SK-N-SH (cell line): ENCODE measurements around the gene SH3RF2. TPM values are rescaled to one million over a fixed set of nuclear protein-coding genes. Genes with fewer than 3 reads are reported as not detected.

ENCODE experiments used
- CTCF ChIA-PET: fragments of 300-600, 350-600 bp; formaldehyde crosslinking; extraction: SDS; loops from one replicate; lab custom pipeline; 2021; lab: Yijun Ruan, JAX
- POLR2A ChIA-PET: fragments of 350-600 bp; sonication (Branson Sonifier 250); formaldehyde crosslinking; extraction: SDS; loops from one replicate; lab custom pipeline; 2020; ENCODE audit warnings: antibody characterized with exemption, inconsistent platforms; lab: Yijun Ruan, JAX
- DNase-seq: peaks from one replicate; pipeline ENCODE4 v3.0.0; 2012
- H2AFZ ChIP-seq: fragments of 200-600 bp; sonication (generic); 2 replicates; pipeline ENCODE4 v1.8.1; 2016; ENCODE audit warnings: antibody characterized with exemption, mild to moderate bottlenecking, low read depth
- H3F3A ChIP-seq: fragments of 200-600 bp; sonication (generic); replicated peaks from 2 replicates; pipeline ENCODE3; 2016; ENCODE audit warnings: antibody characterized with exemption, mild to moderate bottlenecking; ENCODE audit not compliant: insufficient read depth
- H3K27ac ChIP-seq, 2 experiments: fragments of 200-500 bp in 1 of 2; fragments of 200-600 bp in 1 of 2; sonication (Bioruptor generic) in 1 of 2; sonication (generic), shearing (Covaris generic) in 1 of 2; 2 replicates each; pipeline versions ENCODE4 v1.5.1 to v1.6.1; 2014 to 2016; ENCODE audit warnings: low read depth in 2 of 2, inconsistent platforms in 1 of 2, low read length in 1 of 2, mild to moderate bottlenecking in 1 of 2, mixed read lengths in 1 of 2
- H3K27me3 ChIP-seq: fragments of 200-600 bp; sonication (generic), shearing (Covaris generic); 2 replicates; pipeline ENCODE4 v1.6.1; 2016; ENCODE audit warnings: mixed run types; ENCODE audit not compliant: insufficient read depth
- H3K36me3 ChIP-seq, 2 experiments: fragments of 200-500 bp in 1 of 2; fragments of 200-600 bp in 1 of 2; sonication (Bioruptor generic) in 1 of 2; sonication (generic) in 1 of 2; replicated peaks in 1 of 2; 2 replicates each; pipeline versions ENCODE3 to v1.5.1; 2014 to 2016; ENCODE audit warnings: low read length in 1 of 2, mild to moderate bottlenecking in 1 of 2; ENCODE audit not compliant: insufficient read depth in 2 of 2, control insufficient read depth in 1 of 2
- H3K4me1 ChIP-seq, 2 experiments: fragments of 200-500 bp in 1 of 2; fragments of 200-600 bp in 1 of 2; sonication (Bioruptor generic) in 1 of 2; sonication (generic), shearing (Covaris generic) in 1 of 2; 2 replicates each; pipeline versions ENCODE4 v1.5.1 to v1.6.1; 2014 to 2016; ENCODE audit warnings: low read depth in 1 of 2, low read length in 1 of 2, mixed run types in 1 of 2; ENCODE audit not compliant: insufficient read depth in 2 of 2, control insufficient read depth in 1 of 2
- H3K4me2 ChIP-seq: fragments of 200-600 bp; sonication (generic), shearing (Covaris generic); 2 replicates; pipeline ENCODE4 v1.6.1; 2017; ENCODE audit warnings: mixed run types
- H3K4me3 ChIP-seq, 2 experiments: fragments of 200-500 bp in 1 of 2; fragments of 200-600 bp in 1 of 2; sonication (Bioruptor generic) in 1 of 2; sonication (generic), shearing (Covaris generic) in 1 of 2; 2 replicates each; pipeline versions ENCODE4 v1.5.1 to v1.8.1; 2014 to 2016; ENCODE audit warnings: low read depth in 2 of 2, inconsistent platforms in 1 of 2, low read length in 1 of 2, mild to moderate bottlenecking in 1 of 2, mixed read lengths in 1 of 2, moderate library complexity in 1 of 2
- H3K79me2 ChIP-seq: fragments of 200-600 bp; sonication (generic); 2 replicates; pipeline ENCODE4 v1.8.1; 2017; ENCODE audit warnings: mild to moderate bottlenecking; ENCODE audit not compliant: insufficient read depth
- H3K9ac ChIP-seq: fragments of 200-600 bp; sonication (generic); 2 replicates; pipeline ENCODE4 v1.6.1; 2017; ENCODE audit warnings: mixed run types
- H3K9me2 ChIP-seq: fragments of 200-600 bp; sonication (generic); 2 replicates; pipeline ENCODE4 v1.6.1; 2017; ENCODE audit warnings: mixed run types
- H3K9me3 ChIP-seq: fragments of 200-600 bp; sonication (generic); 2 replicates; pipeline ENCODE4 v1.6.1; 2017; ENCODE audit warnings: mixed run types, mild to moderate bottlenecking, moderate library complexity
- H4K20me1 ChIP-seq: fragments of 200-600 bp; sonication (generic); 2 replicates; pipeline ENCODE4 v1.6.1; 2017; ENCODE audit warnings: mild to moderate bottlenecking, mixed run types; ENCODE audit not compliant: insufficient read depth
- CHD2 ChIP-seq: fragments of 150-350 bp; IDR thresholded peaks from 2 replicates; pipeline ENCODE4 v1.6.1; 2018; ENCODE audit warnings: low read length; ENCODE audit not compliant: partially characterized antibody
- ELF1 ChIP-seq: IDR thresholded peaks from 2 replicates; pipeline ENCODE4 v1.4.0; 2012
- EP300 ChIP-seq, 2 experiments: IDR thresholded peaks; 2 replicates each; pipeline versions ENCODE4 v1.4.0 to v1.6.1; 2012; ENCODE audit warnings: borderline replicate concordance in 1 of 2, low read depth in 1 of 2, low read length in 1 of 2
- FOSL2 ChIP-seq: IDR thresholded peaks from 2 replicates; pipeline ENCODE4 v1.4.0; 2012; ENCODE audit warnings: low read depth, mild to moderate bottlenecking, moderate library complexity, borderline replicate concordance
- FOXJ3 ChIP-seq: sonication (generic); formaldehyde crosslinking; IDR thresholded peaks from 2 replicates; pipeline ENCODE4 v1.5.1; 2020; ENCODE audit warnings: mild to moderate bottlenecking, missing genetic modification reagents
- FOXM1 ChIP-seq: IDR thresholded peaks from 2 replicates; pipeline ENCODE4 v1.4.0; 2012; ENCODE audit warnings: low read depth, mild to moderate bottlenecking
- GATA2 ChIP-seq: sonication (generic); formaldehyde crosslinking; IDR thresholded peaks from 2 replicates; pipeline ENCODE4 v1.5.0; 2020; ENCODE audit warnings: mild to moderate bottlenecking, missing genetic modification reagents
- JUND ChIP-seq: IDR thresholded peaks from 2 replicates; pipeline ENCODE4 v1.4.0; 2012
- MAX ChIP-seq: IDR thresholded peaks from 2 replicates; pipeline ENCODE4 v1.4.0; 2012; ENCODE audit warnings: low read depth
- MXI1 ChIP-seq: IDR thresholded peaks from 2 replicates; pipeline ENCODE4 v1.6.1; 2012; ENCODE audit warnings: mild to moderate bottlenecking, low read depth, low read length, improper control_type of control experiment
- NFIC ChIP-seq: IDR thresholded peaks from 2 replicates; pipeline ENCODE4 v1.4.0; 2012; ENCODE audit warnings: borderline replicate concordance
- NRF1 ChIP-seq: IDR thresholded peaks from 2 replicates; pipeline ENCODE4 v1.6.1; 2012; ENCODE audit warnings: low read depth, mild to moderate bottlenecking, low read length
- PBX3 ChIP-seq: IDR thresholded peaks from 2 replicates; pipeline ENCODE4; 2012
- POLR2AphosphoS5 ChIP-seq: IDR thresholded peaks from 2 replicates; pipeline ENCODE4 v1.6.1; 2012; ENCODE audit warnings: low read depth, low read length
- RAD21 ChIP-seq: IDR thresholded peaks from 2 replicates; pipeline ENCODE4 v1.6.1; 2012; ENCODE audit warnings: mild to moderate bottlenecking, low read length
- RXRA ChIP-seq: IDR thresholded peaks from 2 replicates; pipeline ENCODE4 v1.4.0; 2012; ENCODE audit warnings: low read depth, mild to moderate bottlenecking, borderline replicate concordance
- SIN3A ChIP-seq: IDR thresholded peaks from 2 replicates; pipeline ENCODE4 v1.6.1; 2012; ENCODE audit warnings: low read depth, mild to moderate bottlenecking, low read length, moderate library complexity, borderline replicate concordance
- TAF1 ChIP-seq: IDR thresholded peaks from 2 replicates; pipeline ENCODE4 v1.6.1; 2012; ENCODE audit warnings: low read depth, mild to moderate bottlenecking, low read length, moderate library complexity, borderline replicate concordance
- TCF12 ChIP-seq: IDR thresholded peaks from 2 replicates; pipeline ENCODE4 v1.4.0; 2012
- TEAD4 ChIP-seq: IDR thresholded peaks from 2 replicates; pipeline ENCODE4 v1.4.0; 2012; ENCODE audit warnings: mild to moderate bottlenecking, borderline replicate concordance; ENCODE audit not compliant: insufficient read depth
- USF2 ChIP-seq: fragments of 150-350 bp; IDR thresholded peaks from 2 replicates; pipeline ENCODE4 v1.6.1; 2017; ENCODE audit warnings: antibody characterized with exemption, low read length, low read depth, borderline replicate concordance
- YY1 ChIP-seq: IDR thresholded peaks from 2 replicates; pipeline ENCODE4 v1.4.0; 2012; ENCODE audit warnings: low read depth, mild to moderate bottlenecking
- WGBS: methylation state at CpG from one replicate; pipeline ENCODE4 v1.1.6; 2017; ENCODE audit warnings: low lambda C conversion rate; 5-methylcytosine and 5-hydroxymethylcytosine counted together
- polyA plus RNA-seq, 3 experiments: library from polyadenylated mRNA; depleted of rRNA; stranded (reverse); fragments of >200 nt; gene quantifications; 2 replicates each; pipeline ENCODE4 v1.2.3, GENCODE V29; 2012
- TF ChIP-seq, protein P1 (sequence below): fragments of 200-600 bp; sonication (generic); IDR thresholded peaks from 2 replicates; pipeline ENCODE4 v1.6.1; 2017; ENCODE audit warnings: antibody characterized with exemption, mild to moderate bottlenecking, moderate library complexity

The SH3RF2 gene
- polyA plus RNA-seq, 1 of the 3 experiments (the other 2 are of a cell fraction), result 0.87 TPM

DNA sequence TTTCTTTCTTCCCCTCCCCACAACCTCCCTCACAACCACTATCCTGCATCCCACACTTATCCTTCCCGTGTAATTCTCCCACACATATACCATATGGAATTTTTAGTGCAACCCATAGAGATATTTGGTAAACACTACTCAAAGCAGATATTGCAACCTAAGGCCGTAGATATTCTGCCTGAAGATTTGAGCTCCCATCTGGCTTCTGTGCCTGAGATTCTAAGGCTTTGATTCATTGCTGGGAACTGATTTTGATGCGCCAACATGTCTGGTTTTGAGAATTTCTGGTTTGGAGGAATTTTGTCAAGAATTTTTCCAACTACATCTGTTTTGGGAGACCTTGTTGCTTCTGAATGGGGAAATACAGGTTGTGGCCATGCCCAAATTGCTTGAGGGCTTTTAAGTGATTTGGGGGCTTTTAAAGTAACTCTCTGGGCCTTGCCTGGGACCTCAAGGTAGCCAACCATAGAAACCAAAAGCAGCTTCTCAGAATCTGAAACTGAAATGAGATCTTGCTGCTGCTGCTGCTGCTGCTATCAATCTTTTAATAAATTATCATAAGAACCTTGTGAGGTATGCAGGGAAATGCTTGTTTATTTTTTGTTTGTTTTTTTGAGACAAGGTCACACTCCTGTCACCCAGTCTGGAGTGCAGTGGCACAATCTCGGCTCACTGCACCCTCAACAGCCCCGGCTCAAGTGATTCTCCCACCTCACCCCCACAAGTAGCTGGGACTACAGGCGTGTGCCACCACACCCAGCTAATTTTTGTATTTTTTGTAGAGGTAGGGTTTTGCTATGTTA is 132.8 kb downstream of the SH3RF2 start:
- Histone ChIP-seq H3K9me2 (no peaks in the 10 kb centered on the region), H3K4me2 (no peak overlapping the region), H4K20me1 (no peaks in the 10 kb centered on the region), H3K27ac (no peak overlapping the region), H3K27me3 (no peaks in the 10 kb centered on the region), H3K4me1 (peaks cover 0 to 10% of the 10 kb centered on the region in 2 experiments; a peak in 1 of 4 replicates), H2AFZ (no peak overlapping the region), H3K9me3 (no peaks in the 10 kb centered on the region), H3K4me3 (no peak overlapping the region), H3K36me3 (no peaks in the 10 kb centered on the region), H3F3A (no peaks in the 10 kb centered on the region), H3K79me2 (no peaks in the 10 kb centered on the region), H3K9ac (no peak overlapping the region)
- no peak for DNase-seq
- ChIA-PET POLR2A (no interaction called here), CTCF (no interaction called here)
- TF ChIP-seq ELF1 (no peak), GATA2 (CRISPR knock-in tag) (no peak), FOXM1 (no peak), FOSL2 (no peak), JUND (no peak)
- TF ChIP-seq, protein P1, sequence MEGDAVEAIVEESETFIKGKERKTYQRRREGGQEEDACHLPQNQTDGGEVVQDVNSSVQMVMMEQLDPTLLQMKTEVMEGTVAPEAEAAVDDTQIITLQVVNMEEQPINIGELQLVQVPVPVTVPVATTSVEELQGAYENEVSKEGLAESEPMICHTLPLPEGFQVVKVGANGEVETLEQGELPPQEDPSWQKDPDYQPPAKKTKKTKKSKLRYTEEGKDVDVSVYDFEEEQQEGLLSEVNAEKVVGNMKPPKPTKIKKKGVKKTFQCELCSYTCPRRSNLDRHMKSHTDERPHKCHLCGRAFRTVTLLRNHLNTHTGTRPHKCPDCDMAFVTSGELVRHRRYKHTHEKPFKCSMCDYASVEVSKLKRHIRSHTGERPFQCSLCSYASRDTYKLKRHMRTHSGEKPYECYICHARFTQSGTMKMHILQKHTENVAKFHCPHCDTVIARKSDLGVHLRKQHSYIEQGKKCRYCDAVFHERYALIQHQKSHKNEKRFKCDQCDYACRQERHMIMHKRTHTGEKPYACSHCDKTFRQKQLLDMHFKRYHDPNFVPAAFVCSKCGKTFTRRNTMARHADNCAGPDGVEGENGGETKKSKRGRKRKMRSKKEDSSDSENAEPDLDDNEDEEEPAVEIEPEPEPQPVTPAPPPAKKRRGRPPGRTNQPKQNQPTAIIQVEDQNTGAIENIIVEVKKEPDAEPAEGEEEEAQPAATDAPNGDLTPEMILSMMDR, result no peak
- 79% methylated on average over 6 of the region's 6 CpGs for WGBS

DNA sequence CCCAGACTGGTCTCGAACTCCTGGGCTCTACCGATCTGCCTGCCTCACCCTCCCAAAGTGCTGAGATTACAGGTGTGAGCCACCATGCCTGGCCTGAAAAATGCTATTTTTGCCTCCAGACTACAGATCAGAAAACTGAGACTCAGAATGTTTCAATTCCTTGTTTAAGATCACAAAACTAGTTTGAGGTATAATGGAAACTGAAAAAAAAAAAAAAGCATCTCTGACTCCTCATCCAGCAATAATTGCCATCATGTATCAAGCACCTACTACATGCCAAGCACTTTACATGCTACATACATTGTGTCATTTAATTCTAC is 133.4 kb downstream of the SH3RF2 start:
- Histone ChIP-seq H3K9ac (no peak overlapping the region), H3K9me3 (no peaks in the 10 kb centered on the region), H3F3A (no peaks in the 10 kb centered on the region), H3K79me2 (no peaks in the 10 kb centered on the region), H3K27me3 (no peaks in the 10 kb centered on the region), H3K4me2 (no peak overlapping the region), H3K4me3 (no peak overlapping the region), H3K27ac (no peak overlapping the region), H3K36me3 (no peaks in the 10 kb centered on the region), H3K4me1 (peaks cover 0 to 10% of the 10 kb centered on the region in 2 experiments; a peak in 1 of 4 replicates), H4K20me1 (no peaks in the 10 kb centered on the region), H3K9me2 (no peaks in the 10 kb centered on the region), H2AFZ (no peak overlapping the region)
- no peak for DNase-seq
- WGBS, result 79% methylated on average over 2 of the region's 2 CpGs
- ChIA-PET POLR2A (no interaction called here), CTCF (no interaction called here)
- TF ChIP-seq EP300 (IDR thresholded peaks at IDR 0.05; ENCODE audit: borderline replicate concordance in 1 of 2, low read depth in 1 of 2, low read length in 1 of 2) (no peak), CHD2 (no peak), TAF1 (no peak), ELF1 (no peak), NFIC (no peak), POLR2AphosphoS5 (no peak), FOXJ3 (CRISPR knock-in tag) (no peak), RAD21 (no peak), NRF1 (no peak), TCF12 (no peak), MAX (no peak), USF2 (no peak), PBX3 (no peak), MXI1 (no peak), SIN3A (no peak), YY1 (no peak), TEAD4 (no peak), RXRA (no peak)
